Epithelial cell of esophagus (primary cell): ENCODE measurements around the gene OR1J4.

Experiments used
- DNase-seq: peaks from one replicate; pipeline ENCODE4 v3.0.0; 2010; ENCODE audit warnings: low read depth
- H3K4me3 ChIP-seq: 2 replicates; pipeline ENCODE4 v1.5.1; 2011; ENCODE audit warnings: mild to moderate bottlenecking, low read length, control low read depth
- CTCF ChIP-seq: IDR thresholded peaks from 2 replicates; pipeline ENCODE4 v1.5.1; 2011; ENCODE audit warnings: low read depth, mild to moderate bottlenecking, low read length, control low read depth, inconsistent platforms; ENCODE audit not compliant: insufficient read depth; ENCODE audit errors: missing control alignments

OR1J4 gene

GRCh38 chr9:122518841-122519240, at the start of gene OR1J4:
OR1J4 (plus strand) TSS chr9:122519141; CDS start chr9:122519141, 0 bp downstream.
- no peak for DNase-seq
- H3K4me3 ChIP-seq: no peak within 1 kb of the TSS
- no peak for TF ChIP-seq CTCF

- no peak for TF ChIP-seq CTCF
- no peak for DNase-seq
- no peak overlapping the region for H3K4me3 ChIP-seq
Measured at GRCh38 chr9:122474561-122474960, 44.4 kb upstream of the OR1J4 start.

GRCh38 chr9:122475717-122476116, 43.2 kb upstream of the OR1J4 start:
- no peak for TF ChIP-seq CTCF
- no peak overlapping the region for H3K4me3 ChIP-seq
- DNase-seq: no peak

DNA sequence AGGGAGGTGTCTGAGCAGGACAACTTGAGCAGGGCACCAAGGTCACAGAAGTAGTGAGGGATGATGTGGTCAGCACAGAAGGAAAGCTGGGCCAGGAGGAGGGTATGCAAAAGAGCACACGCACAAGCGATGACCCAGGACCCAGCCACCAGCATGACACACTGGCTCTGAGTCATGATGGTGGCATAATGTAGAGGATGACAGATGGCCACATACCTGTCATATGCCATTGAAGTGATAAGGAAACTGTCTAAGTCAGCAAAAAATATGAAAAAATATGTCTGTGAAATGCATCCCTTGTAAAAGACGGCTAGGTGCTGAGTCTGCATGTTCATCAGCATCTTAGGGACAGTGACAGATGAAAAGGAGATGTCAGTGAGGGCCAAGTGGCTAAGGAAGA, 41.6 kb upstream of the OR1J4 start:
- no peak overlapping the region for H3K4me3 ChIP-seq
- no peak for DNase-seq
- no peak for TF ChIP-seq CTCF

DNA sequence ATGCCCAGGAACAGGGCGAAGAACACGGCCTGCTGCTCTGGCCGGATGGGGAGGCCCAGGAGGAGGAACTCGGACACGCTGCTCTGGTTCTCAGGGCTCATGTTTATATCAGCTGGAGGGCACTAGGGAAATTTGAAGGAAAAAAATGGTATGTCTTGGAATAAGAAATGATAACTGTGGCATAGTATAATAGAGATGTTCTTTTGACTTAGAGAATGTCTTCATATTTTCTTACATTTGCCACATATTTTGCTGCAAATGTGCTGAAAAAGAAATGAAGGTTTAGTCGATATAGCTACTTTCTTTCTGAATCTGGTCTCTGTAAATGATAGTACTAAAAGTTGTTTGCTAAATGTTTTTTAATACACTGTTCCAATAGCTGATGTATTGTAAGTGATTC, 41.1 kb upstream of the OR1J4 start, which contains the start of gene OR1J1:
Gene OR1J1 (minus strand): TSS at position 101 of the 400 bp plus-strand sequence. CDS start 0 bp downstream, at position 101.
- no peak within 1 kb of the TSS for H3K4me3 ChIP-seq
- TF ChIP-seq CTCF: no peak
- DNase-seq: no peak

DNA sequence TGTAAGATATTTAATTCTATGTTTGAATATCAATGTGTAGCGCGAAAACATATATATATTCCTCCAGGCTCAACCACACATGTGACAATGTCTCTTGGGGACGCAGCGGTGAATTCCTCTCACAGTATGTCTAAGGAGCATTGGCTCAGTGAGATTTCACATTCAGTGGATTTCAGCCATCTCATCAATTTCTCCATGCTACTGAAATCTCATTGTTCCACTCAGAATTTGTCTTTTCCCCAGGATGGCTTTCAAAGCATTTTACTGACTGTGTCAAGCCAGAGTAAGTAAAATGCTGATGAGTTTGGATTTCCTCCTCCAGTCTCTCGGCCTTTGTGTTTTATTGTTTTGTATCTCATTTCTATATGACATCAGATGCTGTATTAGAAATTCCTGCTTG, 39.9 kb upstream of the OR1J4 start:
- no peak overlapping the region for H3K4me3 ChIP-seq
- no peak for TF ChIP-seq CTCF

GRCh38 chr9:122498883-122499288, 20.1 kb upstream of the OR1J4 start:
- peak; percentile 94 for DNase-seq
- peak; percentile 91 for TF ChIP-seq CTCF
- no peak overlapping the region for H3K4me3 ChIP-seq

More for the DNA sequence above, 39.9 kb upstream of the OR1J4 start:
- no peak for DNase-seq
